Activated CD4-positive, alpha-beta T cell treated with anti-CD3 and anti-CD28 coated beads, Interleukin-2, Interleukin-6, amounts not matched to agents 100 ng/mL and 50 ng/mL, durations not matched to agents 16 hours and 8 hours (primary cell): ENCODE results near the gene PLCB1.
"Not testable (repeated sequence)": the region's sequence is repeated elsewhere in the genome, so short reads cannot be mapped to it uniquely, and the experiment has no call there.

ENCODE experiments used
- DNase-seq: peaks from one replicate; pipeline ENCODE4 v3.0.0-alpha.2; 2020

PLCB1 gene

GRCh38 chr20:8805737-8806442 lies 673.8 kb downstream of the PLCB1 start:
- DNase-seq, result peak; percentile 9

GRCh38 chr20:8807480-8808201 lies 675.6 kb downstream of the PLCB1 start:
- DNase-seq, result no peak

GRCh38 chr20:8808202-8808535 lies 676.1 kb downstream of the PLCB1 start:
- DNase-seq, result no peak

- no peak for DNase-seq
Observed at GRCh38 chr20:8809107-8809953, 677.3 kb downstream of the PLCB1 start.

GRCh38 chr20:8811801-8812594 lies 679.9 kb downstream of the PLCB1 start:
- DNase-seq, result no peak

- no peak for DNase-seq
Observed at GRCh38 chr20:8812817-8813216, 680.8 kb downstream of the PLCB1 start.

- no peak for DNase-seq
Observed at GRCh38 chr20:8815208-8815607, 683.1 kb downstream of the PLCB1 start.

- no peak for DNase-seq
Observed at GRCh38 chr20:8829256-8829655, 697.2 kb downstream of the PLCB1 start.

GRCh38 chr20:8834294-8834693 lies 702.2 kb downstream of the PLCB1 start:
- DNase-seq, result not testable (repeated sequence)

GRCh38 chr20:8834851-8835250 lies 702.8 kb downstream of the PLCB1 start:
- no peak for DNase-seq

GRCh38 chr20:8837396-8837795 lies 705.3 kb downstream of the PLCB1 start:
- DNase-seq, result no peak

- no peak for DNase-seq
Observed at GRCh38 chr20:8842525-8842924, 710.5 kb downstream of the PLCB1 start.

- DNase-seq, result no peak
Observed at GRCh38 chr20:8844179-8844578, 712.1 kb downstream of the PLCB1 start.

GRCh38 chr20:8849990-8850389 lies 717.9 kb downstream of the PLCB1 start:
- no peak for DNase-seq

GRCh38 chr20:8851446-8851845 lies 719.4 kb downstream of the PLCB1 start:
- no peak for DNase-seq

GRCh38 chr20:8851919-8852318 lies 719.9 kb downstream of the PLCB1 start:
- DNase-seq, result not testable (repeated sequence)

GRCh38 chr20:8853211-8853610 lies 721.1 kb downstream of the PLCB1 start:
- not testable (repeated sequence) for DNase-seq

- DNase-seq, result peak; percentile 58
Observed at GRCh38 chr20:8853805-8854338, 721.8 kb downstream of the PLCB1 start.

GRCh38 chr20:8854571-8854970 lies 722.5 kb downstream of the PLCB1 start:
- no peak for DNase-seq

GRCh38 chr20:8855315-8855714 lies 723.2 kb downstream of the PLCB1 start:
- no peak for DNase-seq

- no peak for DNase-seq
Observed at GRCh38 chr20:8856668-8857067, 724.6 kb downstream of the PLCB1 start.

GRCh38 chr20:8858181-8858787 lies 726.2 kb downstream of the PLCB1 start:
- no peak for DNase-seq
